Erythroblast (primary cell): ENCODE measurements around the gene GAB4.
"Not testable (repeated sequence)": the region's sequence is repeated elsewhere in the genome, so short reads cannot be mapped to it uniquely, and the experiment has no call there.

Source experiments
- GATA1 ChIP-seq: IDR thresholded peaks from 2 replicates; pipeline ENCODE4 v1.6.1; 2011; ENCODE audit warnings: low read depth, mild to moderate bottlenecking, control low read depth, low read length, moderate library complexity
- POLR2A ChIP-seq: IDR thresholded peaks from 2 replicates; pipeline ENCODE4 v1.6.1; 2011; ENCODE audit warnings: mild to moderate bottlenecking, low read length

GRCh38 chr22:16914911-16915310 lies 93.1 kb downstream of the GAB4 start:
- TF ChIP-seq POLR2A, GATA1: not testable (repeated sequence)
